HG03521 (cell line): ENCODE results near the gene AP3B1.

Source experiments
- ATAC-seq: cut with Tn5 transposase; IDR thresholded peaks from one replicate; pipeline ENCODE4 v1.9.1; 2021; ENCODE audit warnings: mild to moderate bottlenecking, moderate library complexity; ENCODE audit not compliant: unreplicated experiment

The AP3B1 gene

DNA sequence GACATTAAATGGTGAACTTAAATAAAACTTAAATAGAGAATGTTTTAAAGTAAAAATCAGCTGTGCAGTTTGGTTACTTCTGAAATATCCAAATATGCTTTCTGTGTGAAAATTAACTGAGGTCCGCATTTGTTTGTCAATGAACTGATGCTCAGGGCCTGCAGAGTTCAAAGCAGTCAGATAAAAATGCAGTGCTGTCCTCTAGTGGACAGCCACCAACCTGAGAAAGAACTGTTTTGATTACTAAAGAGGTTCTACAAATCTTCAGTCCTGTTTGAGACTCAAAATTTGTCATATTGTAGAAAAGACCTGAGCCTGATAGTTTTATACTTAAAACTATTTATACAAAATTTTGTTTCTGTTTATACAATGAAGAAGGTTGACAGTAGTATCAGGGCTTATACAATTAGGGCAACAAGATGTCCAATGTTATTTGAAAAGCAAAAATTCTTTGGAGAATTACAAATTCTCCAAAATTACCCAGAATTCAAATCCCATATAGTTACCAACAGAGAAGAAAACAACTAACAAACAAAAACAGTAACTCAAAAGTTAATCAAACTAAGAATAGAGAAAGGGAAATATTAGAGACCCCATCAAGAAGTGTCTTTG, 286.0 kb downstream of the AP3B1 start:
- no peak for ATAC-seq

DNA sequence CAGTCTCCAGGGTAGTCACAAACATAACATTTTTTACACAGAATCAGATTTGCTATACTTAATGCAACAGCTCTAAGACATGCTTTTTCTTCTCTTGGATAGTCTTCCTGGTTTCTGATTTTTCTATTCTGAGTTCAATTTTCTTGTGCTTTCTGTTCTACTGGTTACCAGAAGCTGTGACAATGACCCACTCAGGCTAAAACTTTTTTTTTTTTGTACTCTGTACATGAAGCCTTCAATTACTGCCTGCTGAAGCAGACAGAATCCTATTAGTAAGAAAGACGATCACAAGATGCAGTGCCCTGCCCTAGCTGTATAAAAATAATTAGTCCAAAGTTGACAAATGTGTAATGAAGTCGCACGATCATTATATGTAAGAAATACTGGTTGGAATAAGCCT, 287.3 kb downstream of the AP3B1 start:
- no peak for ATAC-seq

DNA sequence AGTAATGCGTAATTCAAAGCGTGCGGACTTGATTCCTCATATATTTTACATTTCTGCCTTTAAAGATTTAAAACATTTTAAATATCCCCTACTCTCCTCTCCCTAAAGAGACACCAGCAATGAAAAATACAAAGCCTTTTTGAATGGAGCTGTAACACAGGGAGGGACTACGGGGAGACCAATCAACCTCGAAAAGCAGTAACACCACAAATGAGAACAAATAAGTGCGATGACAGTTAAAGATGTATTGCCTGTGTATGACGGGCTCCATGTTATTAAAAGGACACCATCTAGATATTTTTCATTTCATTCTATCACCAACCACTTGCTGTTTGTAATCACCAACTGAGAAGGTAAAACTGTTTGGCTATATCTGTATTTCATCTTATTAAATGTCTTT, 288.0 kb downstream of the AP3B1 start:
- ATAC-seq: no peak

DNA sequence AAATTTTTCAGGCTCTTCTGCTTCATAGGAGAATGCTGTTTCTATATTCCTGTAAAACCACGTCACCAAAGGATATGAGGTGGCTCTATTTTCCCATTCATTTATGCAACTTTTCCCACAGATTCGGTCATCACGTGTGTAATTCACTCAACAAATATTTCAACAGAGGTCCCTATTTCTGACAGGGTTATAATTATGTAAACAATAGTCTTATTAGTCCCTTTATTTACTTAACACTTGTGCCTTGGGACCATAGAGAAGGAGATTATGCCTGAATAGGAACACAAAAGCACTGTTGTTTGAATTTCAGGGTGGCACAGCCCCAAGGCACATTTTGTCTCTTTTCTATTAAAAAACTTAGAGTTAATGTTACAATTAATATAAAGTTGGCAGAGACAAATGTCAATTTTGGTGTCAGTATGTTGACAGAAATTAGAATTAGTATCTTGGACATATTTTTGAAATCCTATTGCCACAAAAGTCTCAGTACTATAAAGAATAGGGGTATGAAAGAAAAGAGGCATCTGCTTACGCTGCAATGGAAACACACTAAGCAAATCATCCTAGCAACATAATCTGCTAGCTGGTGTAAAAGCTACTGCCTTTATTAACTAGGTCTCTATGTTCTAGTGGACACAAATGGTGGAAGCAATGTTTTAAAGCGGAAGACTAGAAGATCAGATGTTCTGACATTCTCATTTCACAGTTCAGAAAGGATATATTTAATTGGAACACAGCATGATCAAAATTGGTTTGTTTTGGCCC, 289.3 kb downstream of the AP3B1 start:
- no peak for ATAC-seq

DNA sequence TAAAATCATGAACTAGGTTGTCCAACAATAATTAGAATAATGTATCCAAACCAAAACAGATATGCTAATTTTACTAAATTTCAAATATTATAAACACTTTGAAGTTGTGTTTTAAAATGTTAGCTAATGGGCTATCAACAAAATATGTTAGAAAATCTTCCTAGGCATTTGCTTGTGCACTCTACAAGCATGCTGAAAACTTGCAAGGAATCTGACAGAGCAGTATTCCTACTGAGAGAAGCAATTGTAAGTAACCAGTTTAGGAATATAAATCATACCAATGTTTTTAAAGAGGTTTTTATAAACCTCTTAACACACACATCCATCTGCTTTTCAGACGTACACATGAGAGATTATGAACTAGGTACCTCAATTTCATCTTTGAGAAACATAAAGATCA, 289.9 kb downstream of the AP3B1 start:
- no peak for ATAC-seq

DNA sequence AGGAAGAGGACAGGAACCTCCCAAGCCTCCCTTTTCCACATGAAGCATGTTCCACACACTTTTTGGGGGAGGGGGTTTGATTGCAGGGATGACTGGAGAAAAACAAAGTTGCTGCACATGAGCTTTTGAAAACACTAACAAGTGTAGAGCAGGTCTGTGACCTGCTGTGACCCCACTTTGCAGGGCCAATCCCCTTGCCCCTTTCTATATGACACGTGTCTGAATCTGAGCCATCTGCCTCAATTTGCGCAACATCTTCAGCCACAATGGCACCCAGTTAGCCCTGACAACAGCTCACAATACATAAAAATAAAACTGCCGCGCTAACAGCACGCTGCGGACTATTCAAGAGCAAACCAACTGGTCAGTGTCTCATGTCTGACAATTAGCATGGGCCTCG, 290.6 kb downstream of the AP3B1 start:
- no peak for ATAC-seq

DNA sequence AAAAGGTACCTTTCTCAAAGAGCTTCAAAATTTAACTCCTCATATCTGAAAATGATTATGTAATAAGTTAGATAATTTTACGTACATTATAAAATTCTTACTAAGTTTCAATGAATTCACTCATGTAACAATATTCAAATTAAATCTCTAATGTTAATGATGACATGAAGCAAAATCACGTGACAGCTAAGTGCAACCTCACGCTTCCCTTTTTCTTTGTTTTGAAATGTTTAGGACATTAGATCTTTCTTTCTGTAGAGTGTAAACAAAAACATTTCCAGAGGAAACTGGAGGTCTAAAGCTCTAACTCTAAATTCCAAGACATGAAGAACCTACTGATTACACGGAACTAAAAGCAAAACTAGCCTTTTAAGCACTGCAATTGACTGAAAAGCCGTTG, 291.0 kb downstream of the AP3B1 start:
- no peak for ATAC-seq

DNA sequence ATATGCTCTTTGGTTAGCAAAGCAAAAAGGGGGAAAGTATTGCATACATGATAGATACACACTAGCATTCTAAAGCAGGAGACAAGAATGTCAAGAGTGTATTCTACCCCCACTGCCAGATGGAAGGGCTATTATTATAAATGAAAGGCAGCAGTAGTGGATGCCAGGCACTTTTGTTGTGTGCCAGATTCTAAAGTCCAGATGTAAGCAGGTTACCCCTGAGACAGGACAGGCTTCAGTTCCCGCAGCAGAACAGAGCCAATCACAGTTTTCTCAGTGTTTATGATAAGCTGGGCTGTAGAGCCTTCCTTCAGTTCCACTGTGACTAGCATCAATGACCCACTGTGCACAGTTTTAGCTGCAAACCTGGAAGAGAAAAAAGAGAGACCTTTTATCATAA, 291.8 kb downstream of the AP3B1 start:
- no peak for ATAC-seq

DNA sequence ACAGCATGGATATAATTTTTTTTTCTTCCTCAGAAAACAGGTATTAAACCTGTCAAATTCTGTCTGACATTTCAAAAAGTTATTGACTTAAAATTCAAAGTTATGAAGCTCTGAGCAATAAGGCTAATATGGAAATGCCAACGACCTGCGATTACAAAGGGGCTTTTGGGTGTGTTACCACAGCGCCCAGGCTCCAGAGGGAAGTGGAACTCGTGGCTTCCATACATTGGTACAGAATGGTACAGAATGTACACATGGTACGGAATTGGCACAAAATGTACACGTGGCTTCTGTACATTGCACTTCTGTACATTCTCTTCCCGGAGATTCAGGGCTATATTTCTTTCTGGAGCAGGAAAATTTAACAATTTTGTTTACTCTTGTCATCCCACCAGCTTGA, 293.3 kb downstream of the AP3B1 start:
- ATAC-seq: no peak

DNA sequence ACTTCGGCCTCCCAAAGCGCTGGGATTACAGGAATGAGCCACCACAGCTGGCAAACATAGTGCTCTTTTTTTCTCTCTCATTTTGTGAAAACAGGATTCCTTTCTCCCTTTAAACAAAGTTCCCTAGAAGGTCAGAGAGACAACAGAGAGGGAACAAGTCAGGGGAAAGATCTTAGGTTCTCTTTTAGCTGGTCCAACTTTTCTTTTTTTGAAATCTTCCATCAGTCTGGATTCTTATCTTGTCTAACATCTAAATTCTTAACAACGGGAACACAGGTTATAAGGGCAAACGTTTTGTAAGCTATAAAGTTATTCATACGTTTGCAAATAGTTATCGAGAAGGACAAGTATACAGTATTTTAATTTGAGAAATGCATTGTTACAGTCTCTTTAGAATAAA, 294.3 kb downstream of the AP3B1 start:
- no peak for ATAC-seq

DNA sequence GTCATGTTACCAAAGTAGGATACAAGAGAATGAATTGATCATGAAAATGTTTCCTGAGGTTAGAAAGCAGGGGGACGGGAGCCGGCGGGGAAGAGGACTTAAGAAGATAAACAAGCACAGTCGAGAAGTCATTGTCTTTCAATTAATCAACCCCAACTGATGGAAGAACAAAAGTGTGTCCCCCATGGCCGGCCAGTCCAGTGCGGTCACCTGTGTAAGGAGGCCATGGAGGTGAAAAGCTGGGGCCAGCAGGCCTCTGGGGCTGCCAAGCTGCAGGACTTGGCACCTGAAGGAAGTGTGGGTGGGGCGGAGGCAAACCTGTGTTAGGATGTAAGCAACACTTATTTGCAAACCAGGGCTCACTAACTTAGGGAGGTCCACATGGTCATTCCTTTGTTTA, 295.1 kb downstream of the AP3B1 start:
- no peak for ATAC-seq

DNA sequence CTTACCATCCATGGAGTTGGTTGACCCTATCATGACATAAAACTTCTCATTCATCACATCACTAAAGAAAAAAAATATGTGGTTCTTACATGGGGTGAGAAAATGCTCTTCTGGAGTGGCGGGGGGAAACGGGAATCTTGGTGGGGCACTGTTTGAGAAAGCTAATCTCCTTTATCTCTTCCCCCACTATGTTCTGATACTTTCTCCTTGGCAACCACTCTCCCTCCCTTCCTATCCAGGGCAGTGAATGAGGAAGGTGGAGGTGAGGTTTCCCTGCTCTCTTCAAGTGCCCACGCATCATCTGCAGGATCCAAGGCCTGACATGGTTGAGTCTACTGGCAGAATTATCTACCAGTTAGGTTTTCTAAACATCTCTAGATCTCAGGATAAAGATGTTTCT, 297.6 kb downstream of the AP3B1 start:
- no peak for ATAC-seq

DNA sequence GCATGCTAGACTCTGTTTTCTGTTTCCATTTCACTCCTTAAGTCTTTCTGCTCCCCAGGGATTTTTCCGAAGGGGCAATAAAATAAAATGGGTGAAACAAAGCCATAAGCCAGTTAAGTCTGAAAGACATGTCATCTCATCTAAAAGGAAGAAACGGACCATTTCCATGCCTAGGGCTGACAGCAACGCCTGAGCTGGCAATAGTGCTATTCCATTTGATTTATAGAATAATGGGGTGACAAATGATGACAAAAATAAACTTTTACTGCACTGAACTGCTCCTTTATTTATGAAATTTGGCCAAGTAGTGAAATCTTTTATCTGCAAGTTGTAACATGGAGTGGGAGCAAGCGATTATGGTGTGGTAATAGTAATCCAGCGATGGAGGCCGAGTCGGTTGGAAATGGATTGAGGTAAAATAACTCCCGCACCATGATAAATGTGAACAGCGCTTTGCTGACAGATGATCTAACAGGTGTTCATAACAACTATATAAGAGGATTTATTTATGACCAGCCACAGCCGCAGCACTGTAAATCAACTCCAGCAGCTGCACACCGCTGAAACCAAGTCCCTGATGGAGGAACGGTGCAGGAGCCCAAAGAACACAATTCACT, 298.6 kb downstream of the AP3B1 start:
- ATAC-seq: no peak

DNA sequence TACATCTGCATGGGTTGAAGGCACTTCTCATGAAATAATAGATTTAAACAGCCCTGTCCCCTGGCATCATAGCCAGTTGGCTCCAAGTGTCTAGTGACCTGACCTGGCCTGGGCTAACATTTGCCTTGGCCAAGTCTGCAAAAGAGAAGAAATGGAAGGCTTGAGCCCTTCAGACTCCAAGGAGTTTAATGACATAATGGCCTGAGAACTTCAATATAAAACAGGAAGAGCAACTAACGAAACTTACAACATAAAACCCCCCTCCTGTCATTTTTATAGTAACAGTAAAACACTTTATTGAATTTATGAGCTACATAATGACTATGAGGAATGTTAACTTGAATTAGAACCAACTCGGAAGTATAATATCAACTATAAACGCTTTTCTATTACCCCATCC, 299.6 kb downstream of the AP3B1 start:
- no peak for ATAC-seq

DNA sequence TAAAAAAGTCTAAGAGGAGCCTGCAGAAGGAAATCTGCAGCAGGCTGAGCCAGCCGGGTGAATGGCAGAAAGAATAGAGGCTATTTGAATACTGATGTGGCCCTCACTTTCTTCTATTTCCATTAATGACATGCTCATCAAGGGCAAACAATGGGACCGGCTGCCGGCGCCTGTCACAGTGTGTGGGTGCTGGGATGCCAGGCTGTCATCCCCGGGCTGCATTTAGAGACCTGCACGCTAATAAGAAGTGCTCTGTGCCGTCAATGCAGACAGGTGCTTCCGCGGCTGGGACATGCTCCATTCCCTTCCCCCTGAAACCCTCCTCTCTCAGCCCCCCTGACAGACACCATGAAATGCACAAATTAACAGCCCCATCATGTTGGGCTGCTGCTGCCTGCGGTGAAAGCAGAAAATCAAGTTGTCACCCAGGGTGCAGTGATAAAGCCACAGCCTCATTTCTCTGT, 300.6 kb downstream of the AP3B1 start:
- no peak for ATAC-seq

DNA sequence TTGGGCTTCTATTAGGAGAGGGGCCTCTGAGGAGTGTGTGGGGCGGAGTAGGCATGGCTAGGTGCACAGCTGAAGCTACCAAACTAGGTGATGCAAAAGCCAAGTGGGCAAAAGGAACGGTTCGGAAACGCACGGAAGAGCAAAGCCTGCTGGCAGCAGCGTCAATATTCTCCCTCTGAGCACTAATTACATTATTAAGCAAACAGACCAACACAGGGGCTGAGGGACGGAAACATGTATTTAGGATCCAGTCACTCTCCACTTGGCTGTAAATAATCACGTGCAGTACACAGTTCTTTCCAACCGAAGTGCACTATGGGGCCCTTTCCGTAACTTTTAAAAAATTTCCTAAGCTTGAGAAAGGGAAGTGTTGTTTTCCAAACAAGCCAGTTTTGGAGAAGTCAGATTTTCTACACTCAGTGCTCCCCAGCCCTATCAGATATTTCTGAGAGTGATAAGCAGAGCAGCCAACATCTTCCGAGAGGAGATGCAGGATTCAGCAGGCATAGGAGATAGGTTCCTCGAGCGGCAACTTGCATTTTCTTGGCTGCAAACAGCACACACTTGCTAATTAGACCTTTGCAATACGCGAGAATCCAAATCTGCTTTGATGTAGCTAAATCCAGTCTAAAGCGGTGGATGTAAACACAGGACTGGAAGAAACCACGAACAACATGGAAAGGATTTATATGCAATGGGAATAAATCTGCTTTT, 301.2 kb downstream of the AP3B1 start:
- ATAC-seq: no peak

DNA sequence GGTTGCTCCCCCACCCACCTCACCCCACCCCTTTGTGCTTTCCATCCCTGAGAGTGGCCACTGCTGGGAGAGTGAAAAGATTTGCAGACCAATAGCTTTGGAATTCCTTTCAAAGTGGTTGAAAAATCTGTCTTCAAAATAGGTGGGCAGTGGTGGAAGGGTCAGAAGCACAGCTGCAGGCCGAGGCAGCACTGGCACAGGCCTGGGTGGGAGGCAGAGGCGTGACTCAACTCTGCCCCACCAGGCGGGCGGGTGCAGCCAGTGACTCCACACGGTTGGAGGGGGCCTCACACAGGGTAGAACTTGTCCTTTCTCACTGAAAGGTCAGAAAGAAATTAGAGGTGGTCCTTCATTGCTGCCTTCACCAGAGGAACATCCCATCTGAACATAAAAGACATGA, 303.4 kb downstream of the AP3B1 start:
- ATAC-seq: no peak

DNA sequence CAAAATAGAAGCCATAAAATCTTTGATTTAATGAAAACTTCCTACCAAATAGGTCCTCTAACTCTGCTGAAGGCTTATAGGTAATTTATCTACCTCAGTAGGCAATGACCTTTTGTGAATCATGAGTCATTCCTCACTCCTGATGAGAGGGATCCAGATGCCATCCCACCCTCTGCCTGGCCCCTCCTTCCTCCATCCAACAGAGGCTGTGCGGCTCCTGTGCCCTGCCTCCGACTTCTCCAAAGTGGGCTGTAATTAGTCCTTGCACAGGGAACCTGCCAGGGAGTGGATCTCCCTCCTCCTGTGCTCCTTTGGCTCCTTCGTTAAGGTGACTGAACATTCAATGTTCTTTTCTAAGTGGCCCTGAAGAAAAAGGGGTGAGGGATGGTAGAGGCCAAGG, 304.5 kb downstream of the AP3B1 start:
- ATAC-seq: no peak

DNA sequence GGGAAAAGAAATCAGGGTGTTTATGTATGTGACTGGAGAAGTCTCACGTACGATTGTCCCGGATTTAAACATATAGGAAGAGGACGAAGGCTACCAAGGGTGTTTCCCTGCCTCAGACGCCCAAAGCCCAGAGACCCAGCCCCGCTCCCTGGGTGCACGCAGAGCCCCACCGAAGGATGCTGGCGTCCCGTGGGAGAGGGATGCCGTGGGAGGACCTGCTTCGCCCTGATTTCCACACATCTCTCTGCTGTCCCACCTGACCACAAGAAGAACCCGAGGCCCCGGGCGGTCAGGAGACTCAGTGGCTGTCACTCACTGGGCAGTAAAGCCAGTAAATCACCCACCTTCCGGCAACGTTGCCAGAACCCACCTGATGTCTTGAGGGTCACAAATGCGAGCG, 306.5 kb downstream of the AP3B1 start:
- ATAC-seq: no peak

DNA sequence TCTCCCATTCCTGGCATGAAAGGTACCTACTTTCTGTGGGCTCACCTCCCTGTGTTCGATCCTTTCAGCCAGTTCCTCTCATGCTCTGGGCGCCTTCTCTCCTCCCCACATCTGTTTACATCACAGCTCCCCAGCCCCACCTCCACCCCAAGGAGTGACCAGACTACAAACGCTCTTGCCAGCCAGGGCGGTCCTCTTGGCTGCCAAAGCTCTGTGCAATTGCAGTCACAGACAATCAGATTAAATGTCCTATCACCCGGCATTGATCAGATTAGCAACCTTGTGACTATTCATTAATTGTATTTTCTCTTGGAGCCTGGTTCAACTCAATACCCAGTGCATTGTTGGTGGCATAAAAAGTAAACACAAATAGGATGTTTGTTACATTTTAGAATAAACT, 307.2 kb downstream of the AP3B1 start:
- ATAC-seq: no peak

DNA sequence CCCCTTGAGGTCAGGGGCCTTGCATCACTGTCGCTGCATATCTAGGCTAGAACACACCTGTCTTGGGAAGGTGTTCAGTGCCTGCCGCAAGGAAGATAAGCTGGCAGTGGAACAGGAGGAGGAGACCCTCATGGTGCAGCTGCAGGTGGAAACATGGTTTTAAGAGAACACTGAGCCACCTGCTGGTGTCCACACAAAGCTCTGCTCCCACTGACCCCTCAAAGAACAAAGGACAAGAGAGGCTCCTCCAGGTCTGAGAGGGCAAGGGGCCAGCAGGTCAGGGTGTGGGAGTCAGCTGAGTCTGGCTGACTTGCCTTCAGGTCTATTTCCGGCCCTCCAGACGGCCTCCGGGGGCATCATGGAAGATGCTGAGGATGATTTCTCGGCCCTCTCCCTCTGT, 308.2 kb downstream of the AP3B1 start:
- ATAC-seq: no peak

DNA sequence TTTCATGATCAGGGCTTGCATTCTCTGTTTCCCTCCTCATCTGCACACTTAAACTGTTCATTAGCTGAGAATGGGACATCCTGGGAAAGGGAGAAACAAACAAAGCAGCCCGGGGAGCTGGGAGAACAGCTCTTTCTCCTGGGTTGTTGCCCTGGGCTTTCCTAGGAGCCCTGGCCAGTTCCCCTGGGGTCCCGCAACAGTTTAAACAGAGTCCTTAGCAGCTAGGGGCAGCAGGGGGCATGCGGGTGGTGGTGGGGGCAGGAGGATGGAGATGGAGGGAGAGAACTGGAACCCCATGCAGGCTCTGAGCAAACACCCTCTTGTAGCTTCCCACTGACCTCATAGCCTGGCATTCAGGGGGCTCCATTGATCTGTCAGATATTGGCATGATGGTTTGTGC, 309.3 kb downstream of the AP3B1 start:
- ATAC-seq: no peak
